GM13977 (cell line): ENCODE measurements around the gene MT3.
"Not testable (repeated sequence)": the region's sequence is repeated elsewhere in the genome, so short reads cannot be mapped to it uniquely, and the experiment has no call there.

Source experiments
- DNase-seq: peaks from one replicate; pipeline ENCODE4 v3.0.0; 2012; ENCODE audit warnings: low spot score
- in situ Hi-C: fragments of 300-500 bp; cut with MboI; formaldehyde crosslinking; loops from one replicate; pipeline ENCODE4 v1.12.0; 2022; ENCODE audit warnings: low sequenced_read_pairs, low pct_unique_long_range_greater_than_20kb, mixed read lengths, inconsistent platforms; ENCODE audit not compliant: unreplicated experiment
- TF ChIP-seq, protein P1 (sequence below): IDR thresholded peaks from 2 replicates; pipeline ENCODE4 v1.5.1; 2012; ENCODE audit warnings: mild to moderate bottlenecking, control low read depth; ENCODE audit not compliant: insufficient read depth; ENCODE audit errors: extremely low read depth, missing control alignments

The MT3 gene

DNA sequence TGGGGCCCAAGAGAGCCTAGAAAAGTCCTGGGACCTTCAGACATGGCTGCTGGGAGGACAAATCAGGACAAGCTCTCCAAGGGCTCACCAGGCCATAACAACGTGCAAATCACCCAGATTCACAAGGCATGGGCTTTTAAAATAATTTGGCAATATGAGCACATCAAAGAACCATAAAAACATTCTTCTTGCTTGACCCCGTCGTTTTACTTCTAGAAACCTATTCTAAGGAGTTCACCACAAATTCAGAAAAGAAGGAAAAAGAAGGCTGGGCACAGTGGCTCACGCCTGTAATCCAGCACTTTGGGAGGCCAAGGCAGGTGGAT, 12.1 kb upstream of the MT3 start:
- no peak for DNase-seq
- in situ Hi-C loops, result loop anchor here (10.0 kb wide), 1 partner anchor 128 kb away; no protein-coding TSS in a partner anchor
- TF ChIP-seq, protein P1, sequence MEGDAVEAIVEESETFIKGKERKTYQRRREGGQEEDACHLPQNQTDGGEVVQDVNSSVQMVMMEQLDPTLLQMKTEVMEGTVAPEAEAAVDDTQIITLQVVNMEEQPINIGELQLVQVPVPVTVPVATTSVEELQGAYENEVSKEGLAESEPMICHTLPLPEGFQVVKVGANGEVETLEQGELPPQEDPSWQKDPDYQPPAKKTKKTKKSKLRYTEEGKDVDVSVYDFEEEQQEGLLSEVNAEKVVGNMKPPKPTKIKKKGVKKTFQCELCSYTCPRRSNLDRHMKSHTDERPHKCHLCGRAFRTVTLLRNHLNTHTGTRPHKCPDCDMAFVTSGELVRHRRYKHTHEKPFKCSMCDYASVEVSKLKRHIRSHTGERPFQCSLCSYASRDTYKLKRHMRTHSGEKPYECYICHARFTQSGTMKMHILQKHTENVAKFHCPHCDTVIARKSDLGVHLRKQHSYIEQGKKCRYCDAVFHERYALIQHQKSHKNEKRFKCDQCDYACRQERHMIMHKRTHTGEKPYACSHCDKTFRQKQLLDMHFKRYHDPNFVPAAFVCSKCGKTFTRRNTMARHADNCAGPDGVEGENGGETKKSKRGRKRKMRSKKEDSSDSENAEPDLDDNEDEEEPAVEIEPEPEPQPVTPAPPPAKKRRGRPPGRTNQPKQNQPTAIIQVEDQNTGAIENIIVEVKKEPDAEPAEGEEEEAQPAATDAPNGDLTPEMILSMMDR, result no peak

DNA sequence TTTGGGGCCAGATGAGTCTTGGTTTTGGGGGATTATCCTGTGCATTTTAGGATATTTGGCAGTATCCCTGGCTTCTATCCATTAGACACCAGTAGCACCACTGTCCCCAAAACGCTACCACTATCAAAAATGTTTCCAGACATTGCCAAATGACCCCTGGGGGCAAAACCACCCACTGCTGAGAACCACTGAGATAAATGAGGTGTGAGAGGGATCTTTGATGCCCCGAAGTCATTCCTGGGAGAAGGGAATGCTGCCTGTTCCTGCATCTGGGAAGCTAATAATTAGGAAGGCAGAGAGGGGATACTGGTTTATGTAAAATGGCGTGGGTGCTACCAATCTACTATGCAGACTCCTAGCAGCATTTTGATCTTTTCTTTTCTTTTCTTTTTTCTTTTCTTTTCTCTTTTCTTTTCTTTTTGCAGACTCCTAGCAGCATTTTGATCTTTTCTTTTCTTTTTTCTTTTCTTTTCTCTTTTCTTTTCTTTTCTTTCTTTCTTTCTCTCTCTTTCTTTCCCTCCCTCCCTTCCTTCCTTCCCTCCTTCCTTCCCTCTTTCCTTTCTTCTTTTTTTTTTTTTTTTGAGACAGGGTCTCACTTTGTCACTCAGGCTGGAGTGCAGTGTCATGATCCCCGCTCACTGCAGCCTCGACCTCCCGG, 8.8 kb upstream of the MT3 start:
- TF ChIP-seq, protein P1, result no peak
- in situ Hi-C loops, result no loop called here
- DNase-seq, result no peak

GRCh38 chr16:56582911-56583310, 6.4 kb upstream of the MT3 start:
- in situ Hi-C loops, DNase-seq: not testable (repeated sequence)

GRCh38 chr16:56583351-56584168, 5.8 kb upstream of the MT3 start:
- no peak for DNase-seq
- TF ChIP-seq, protein P1, result no peak
- in situ Hi-C loops, result no loop called here

- TF ChIP-seq, protein P1, result no peak
- in situ Hi-C loops, result no loop called here
- DNase-seq, result no peak
Measured at GRCh38 chr16:56584276-56584675, 5.1 kb upstream of the MT3 start.

DNA sequence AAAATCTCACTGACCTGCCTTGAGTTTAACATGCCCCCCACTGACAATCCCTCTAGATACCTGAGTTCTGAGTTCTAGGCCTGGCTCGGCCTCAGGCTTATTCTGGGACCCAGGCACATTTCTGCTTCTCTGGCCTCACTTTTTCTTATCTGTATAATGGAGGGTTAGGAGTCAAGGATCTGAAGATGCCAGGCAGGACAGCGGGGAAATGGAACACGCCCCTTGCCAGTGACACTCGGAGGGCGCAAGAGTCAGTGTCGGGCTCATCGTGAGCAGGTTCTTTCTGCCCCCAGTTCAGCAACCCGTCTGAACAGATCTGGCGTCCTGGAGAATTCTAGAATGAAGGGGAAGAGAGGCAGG, 567 bp upstream of the MT3 start:
- TF ChIP-seq, protein P1, result no peak
- no peak for DNase-seq
- in situ Hi-C loops, result no loop called here

DNA sequence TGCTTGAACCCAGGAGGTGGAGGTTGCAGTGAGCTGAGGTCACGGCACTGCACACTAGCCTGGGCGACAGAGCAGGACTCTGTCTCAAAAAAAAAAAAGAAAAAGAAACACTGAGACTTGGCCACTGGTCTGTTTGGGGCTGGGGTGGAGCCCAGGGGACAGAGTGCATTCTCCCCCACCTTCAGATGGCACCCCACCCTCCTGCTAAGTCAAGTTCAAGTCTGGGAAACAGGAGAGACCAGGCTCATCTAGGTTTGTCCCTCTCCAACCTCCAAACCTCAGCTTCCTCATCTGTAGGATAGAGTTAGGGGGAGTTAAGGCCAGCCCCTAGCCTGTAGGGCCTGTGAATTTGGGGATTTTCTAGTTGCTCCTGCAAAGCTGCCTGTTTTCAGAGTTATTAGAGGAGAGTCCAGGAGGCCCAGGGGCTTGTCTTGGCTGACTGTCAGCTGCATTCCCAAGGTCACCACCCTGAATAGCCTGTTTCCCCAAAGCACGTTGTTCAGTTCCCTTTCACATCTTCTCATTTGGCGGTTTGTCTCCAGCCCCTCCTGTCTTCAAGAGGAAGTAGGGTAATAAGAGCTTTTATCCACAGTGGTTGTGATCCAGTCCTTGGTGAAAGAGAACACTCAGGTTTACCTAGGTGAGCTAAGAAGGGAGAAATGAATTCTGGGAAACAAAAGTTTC, 2.2 kb downstream of the MT3 start:
- TF ChIP-seq, protein P1, result no peak
- DNase-seq, result no peak
- in situ Hi-C loops, result no loop called here
